Neural progenitor cell (in vitro differentiated cells): ENCODE measurements around the gene FAM151A.

ENCODE experiments used
- EZH2 ChIP-seq: fragments of 200-600 bp; sonication (generic); IDR thresholded peaks from 2 replicates; pipeline ENCODE4 v1.6.1; 2017; ENCODE audit warnings: antibody characterized with exemption, mild to moderate bottlenecking, moderate library complexity
- EZH2phosphoT487 ChIP-seq: fragments of 200-600 bp; sonication (generic); IDR thresholded peaks from 2 replicates; pipeline ENCODE4 v1.6.1; 2017; ENCODE audit warnings: antibody characterized with exemption
- TF ChIP-seq, protein P1 (sequence below): fragments of 200-600 bp; sonication (generic); IDR thresholded peaks from 2 replicates; pipeline ENCODE4 v1.5.1; 2017; ENCODE audit warnings: antibody characterized with exemption, mild to moderate bottlenecking

DNA sequence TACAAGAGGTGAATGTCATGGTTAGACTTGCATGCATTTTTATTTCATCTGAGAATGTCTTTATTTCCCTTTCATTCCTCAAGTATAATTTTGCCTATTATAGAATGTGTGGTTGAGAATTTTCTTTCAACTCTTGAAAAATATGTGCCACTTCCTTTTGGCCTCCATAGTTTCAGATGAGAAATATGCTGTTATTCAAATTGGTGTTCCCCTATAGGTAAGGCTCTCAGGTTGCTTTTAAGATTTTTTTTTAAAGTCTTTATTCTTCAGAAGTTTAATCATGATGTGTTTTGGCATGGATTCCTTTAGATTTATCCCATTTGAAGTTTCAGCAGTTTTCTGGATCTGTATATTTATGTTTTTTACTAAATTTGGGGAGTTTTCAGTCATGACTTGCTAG is 20.4 kb upstream of the FAM151A start:
- TF ChIP-seq, protein P1, sequence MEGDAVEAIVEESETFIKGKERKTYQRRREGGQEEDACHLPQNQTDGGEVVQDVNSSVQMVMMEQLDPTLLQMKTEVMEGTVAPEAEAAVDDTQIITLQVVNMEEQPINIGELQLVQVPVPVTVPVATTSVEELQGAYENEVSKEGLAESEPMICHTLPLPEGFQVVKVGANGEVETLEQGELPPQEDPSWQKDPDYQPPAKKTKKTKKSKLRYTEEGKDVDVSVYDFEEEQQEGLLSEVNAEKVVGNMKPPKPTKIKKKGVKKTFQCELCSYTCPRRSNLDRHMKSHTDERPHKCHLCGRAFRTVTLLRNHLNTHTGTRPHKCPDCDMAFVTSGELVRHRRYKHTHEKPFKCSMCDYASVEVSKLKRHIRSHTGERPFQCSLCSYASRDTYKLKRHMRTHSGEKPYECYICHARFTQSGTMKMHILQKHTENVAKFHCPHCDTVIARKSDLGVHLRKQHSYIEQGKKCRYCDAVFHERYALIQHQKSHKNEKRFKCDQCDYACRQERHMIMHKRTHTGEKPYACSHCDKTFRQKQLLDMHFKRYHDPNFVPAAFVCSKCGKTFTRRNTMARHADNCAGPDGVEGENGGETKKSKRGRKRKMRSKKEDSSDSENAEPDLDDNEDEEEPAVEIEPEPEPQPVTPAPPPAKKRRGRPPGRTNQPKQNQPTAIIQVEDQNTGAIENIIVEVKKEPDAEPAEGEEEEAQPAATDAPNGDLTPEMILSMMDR: no peak
- TF ChIP-seq EZH2phosphoT487: no peak
- TF ChIP-seq EZH2: no peak
